ENCODE measurements around the gene SDHAF4.

- TF ChIP-seq CTCF (IDR thresholded peaks at IDR 0.05; ENCODE audit: low read length) (no peak), EZH2 (IDR thresholded peaks at IDR 0.05; ENCODE audit: borderline replicate concordance, low read length) (no peak)
Measured at GRCh38 chr6:70575899-70576495, 9.3 kb downstream of the SDHAF4 start.

Data from OCI-LY1 (cell line).